GM18508 (cell line): ENCODE results near the gene BID.
"Not testable (repeated sequence)": the region's sequence is repeated elsewhere in the genome, so short reads cannot be mapped to it uniquely, and the experiment has no call there.

Experiments
- ATAC-seq: cut with Tn5 transposase; IDR thresholded peaks from one replicate; pipeline ENCODE4 v1.9.1; 2021; ENCODE audit warnings: moderate number of reproducible peaks; ENCODE audit not compliant: insufficient read depth, unreplicated experiment

Gene BID

DNA sequence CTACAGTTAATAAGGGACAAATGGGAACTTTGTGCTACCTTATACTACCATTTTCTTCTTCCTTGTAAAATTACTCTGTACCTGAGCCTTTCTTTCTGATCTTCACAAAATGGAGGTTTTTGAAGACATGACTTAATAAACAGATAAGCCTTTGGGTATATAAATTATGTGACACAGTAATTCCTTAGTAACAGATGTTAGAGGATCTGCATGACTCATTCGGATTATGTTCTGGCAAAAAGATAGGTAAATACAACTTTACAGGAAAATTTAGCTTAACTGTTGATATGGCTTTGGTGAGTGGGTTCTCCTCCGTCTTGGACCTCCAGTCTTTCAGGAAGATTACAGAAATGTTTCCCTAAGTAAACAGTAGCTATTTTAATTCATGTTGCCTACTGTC lies 61.8 kb downstream of the BID start:
- ATAC-seq, result no peak

DNA sequence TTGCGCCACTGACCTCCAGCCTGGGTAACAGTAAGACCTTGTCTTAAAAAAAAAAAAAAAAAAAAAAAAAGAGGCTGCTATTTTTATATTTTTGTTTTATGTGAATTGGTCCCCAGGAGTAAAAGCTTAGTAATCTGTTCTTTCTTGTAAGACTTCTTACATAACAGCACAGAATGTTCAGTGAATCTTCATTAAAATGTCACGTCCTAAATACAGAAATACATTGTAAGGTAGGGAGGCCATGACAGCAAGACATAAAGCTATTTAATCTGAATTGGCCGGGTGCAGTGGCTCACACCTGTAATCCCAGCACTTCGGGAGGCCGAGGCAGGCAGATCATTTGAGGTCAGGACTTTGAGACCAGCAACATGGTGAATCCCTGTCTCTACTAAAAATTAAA lies 64.2 kb downstream of the BID start:
- ATAC-seq, result no peak

DNA sequence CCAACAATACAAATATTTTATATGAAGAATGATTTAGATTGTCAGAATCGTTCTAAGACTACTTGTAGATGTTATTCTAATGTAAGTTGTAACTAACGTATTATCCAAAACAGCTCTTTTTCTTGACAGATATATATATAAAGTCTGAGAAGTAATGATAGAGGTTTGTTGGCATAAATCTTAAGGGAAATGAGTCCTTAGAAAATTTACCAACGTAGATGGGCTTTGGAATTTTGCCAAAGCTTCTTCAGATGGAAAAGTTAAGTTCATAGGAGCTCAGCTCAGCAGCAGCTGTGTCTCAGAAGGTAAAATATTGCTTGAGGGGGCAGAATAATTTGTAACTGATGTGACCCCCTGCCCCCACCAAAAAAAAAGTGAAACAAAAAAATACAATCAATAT lies 66.7 kb downstream of the BID start:
- ATAC-seq, result no peak

DNA sequence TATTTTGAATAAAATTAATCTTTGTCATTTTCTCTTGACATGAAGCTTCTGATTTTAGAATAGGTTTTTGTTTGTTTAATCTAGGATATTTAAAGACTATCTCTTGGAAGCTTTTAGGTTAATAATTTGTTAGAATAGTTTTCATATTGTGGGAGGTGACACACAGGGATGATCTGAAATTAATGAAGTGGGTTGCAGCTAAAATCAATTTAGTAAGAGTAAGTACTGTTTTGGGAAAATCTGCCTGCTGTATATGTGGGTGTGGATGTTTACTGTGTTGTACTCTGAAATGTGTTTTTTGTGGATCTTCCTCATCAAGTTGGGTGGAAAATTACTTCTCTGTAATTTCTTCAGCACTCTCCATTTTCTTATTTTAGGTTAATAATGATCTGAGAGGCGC lies 67.3 kb downstream of the BID start:
- ATAC-seq, result no peak

DNA sequence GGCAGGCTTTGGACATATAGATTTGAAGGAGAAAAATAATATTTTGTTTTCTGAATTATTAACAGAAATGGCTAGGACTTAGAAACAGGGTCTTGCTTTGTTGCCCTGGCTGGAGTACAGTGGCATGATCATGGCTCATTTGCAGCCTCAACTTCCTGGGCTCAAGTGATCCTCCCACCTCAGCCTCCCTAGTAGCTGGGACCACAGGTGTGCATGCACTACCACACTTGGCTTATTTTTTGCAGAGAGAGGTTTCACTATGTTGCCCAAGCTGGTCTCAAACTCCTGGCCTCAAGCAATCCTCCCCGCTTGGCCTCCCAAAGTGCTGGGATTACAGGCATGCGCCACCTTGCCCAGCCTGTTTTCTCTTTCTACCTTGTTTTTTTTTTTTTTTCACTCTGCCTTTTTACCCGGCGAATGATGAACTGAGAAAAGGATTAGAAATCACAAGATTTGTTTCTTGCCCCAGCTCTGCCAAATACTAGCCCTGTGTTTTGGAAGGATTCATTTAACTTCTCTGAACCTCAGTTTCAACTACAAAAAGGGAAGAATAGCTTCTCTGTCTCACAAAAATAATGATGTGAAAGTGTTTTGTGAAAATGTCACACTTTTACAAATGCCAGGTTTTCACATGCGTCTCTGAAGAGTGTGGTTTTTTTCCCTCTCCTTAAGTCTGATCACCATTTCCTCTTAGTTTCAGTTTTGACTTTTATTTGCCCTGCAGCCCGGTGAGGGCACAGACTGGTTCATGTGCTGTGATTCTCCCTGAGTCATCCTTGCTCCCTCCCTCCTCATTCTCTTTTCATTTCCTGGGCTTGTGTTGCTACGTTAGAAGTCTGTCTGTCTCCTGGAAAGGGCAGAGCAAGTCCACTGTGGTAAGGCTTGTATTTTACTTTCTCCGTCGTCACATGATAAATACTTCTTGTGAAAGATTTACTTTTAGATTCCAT lies 68.0 kb downstream of the BID start:
- no peak for ATAC-seq

DNA sequence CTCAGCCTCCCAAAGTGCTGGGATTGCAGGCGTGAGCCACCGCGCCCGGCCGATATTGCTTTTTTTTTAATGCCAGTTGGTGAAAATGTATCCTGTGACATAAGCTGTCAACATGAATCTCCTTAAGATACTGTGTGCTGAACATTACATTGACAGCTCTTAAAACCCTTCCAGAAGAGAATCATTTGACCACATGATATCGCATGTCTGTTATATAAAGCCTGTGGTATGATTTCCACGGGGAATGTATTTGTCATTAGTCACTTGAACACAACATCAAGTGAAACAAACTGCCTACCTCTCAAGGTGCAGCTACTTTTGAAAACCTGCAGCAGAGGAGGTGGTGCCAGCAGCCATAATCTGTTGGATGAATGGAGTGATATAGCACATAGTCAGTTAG lies 68.7 kb downstream of the BID start:
- ATAC-seq, result no peak

DNA sequence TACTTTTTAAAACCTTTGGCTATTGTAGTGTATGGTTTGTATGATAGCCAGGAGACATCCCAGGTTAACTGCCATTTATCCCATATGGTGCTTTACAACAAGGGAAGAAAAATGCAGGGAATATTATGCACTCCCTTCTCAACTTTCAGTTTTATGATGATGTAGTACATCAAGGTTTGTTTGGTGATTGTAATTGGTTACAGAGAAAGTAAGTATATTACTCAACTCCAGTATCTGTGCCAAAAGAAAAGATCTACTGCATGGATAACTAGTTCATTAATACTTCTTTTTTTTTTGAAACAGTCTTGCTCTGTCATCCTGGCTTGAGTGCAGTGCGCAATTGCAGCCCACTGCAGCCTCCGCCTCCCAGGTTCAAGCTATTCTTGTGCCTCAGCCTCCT lies 70.5 kb downstream of the BID start:
- no peak for ATAC-seq

DNA sequence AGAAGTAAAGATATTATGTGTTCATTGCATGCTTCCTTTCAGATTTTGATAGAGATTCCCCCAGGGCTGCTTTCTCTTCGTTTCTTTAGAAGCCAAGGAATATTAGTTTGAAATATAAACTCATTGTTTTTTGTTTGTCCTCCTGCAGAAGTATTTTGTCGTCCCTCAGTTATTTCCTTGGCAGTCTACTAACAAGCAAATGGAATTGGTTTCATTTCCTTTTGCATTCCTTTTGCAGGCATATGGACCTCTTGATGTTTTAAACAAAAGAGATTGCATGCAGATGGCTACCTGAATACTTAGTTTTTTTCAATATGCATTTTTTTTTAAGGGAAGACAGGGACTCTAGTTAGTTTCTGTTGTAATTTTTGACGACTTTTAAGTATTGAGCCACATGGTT lies 73.5 kb downstream of the BID start:
- ATAC-seq, result no peak

DNA sequence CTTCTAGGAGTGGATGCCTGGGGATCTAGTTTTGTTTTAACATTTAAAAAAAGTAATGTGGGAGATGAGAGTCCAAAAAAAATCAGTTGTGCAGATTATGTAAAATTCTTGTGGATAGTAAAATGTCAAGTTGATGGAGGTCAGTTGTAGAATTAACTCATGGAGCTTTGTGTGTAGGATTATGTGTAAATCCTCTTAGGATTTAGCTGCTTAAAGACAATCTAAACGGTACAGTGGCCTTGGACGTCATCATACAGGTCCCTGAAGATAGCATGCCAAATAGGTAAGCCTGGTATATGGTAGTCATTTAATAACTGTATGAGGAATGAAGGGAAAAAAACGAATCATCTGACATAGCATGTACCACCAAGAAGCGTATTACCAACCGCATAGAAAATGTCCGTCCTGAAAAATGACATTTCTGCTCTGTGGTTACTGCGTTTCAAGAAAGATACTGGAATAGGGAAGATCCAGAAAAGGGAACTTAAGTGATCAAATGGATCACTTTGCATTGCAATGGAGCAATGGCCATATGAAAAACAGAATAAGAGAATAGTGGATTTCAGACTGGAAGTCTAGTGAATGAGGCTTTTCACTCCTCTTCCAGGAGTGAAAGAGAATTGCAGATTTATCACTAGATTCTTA lies 74.5 kb downstream of the BID start:
- no peak for ATAC-seq

DNA sequence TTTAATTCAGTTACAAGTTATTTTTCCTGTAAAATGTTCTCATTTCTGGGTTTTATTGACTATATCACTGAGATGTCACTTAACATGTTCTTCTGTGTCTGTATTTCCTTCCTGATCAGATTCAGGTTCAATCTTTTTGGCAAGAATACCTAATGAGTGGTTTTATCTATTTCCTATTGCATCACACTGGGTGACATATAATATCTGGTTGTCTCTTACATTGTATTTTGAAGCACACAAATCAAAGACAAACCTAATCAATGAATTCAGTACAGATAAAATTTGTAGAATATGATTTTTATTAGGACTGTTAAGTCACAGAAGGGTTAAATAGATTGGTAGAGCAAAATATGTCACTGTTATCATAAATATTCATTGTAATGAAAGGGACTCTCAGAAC lies 75.3 kb downstream of the BID start:
- no peak for ATAC-seq

DNA sequence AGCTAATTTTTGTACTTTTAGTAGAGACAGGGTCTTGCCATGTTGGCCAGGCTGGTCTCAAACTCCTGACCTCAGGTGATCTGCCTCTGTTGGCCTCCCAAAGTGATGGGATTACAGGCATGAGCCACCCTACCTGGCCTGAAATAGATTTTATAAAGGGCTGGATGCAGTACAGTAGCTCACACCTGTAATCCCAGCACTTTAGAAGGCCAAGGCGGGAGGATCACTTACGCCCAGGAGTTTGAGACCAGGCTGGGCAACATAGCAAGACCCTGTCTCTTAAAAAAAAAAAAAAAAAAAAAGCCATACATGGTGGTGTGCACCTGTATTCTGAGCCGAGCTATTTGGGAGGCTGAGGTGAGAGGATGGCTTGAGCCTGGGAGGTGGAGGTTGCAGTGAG lies 76.0 kb downstream of the BID start:
- not testable (repeated sequence) for ATAC-seq

DNA sequence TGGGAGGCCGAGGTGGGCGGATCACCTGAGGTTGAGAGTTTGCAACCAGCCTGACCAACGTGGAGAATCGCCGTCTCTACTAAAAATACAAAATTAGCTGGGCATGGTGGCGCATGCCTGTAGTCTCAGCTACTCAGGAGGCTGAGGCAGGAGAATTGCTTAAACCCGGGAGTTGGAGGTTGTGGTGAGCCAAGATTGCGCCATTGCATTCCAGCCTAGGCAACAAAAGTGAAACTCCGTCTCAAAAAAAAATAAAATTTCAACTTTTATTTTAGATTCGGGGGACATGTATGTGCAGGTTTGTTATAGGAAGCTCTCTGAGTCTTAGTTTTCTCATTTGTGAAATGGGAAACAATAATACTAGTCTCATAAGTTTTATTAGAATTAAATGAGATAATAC lies 77.1 kb downstream of the BID start:
- ATAC-seq, result not testable (repeated sequence)

DNA sequence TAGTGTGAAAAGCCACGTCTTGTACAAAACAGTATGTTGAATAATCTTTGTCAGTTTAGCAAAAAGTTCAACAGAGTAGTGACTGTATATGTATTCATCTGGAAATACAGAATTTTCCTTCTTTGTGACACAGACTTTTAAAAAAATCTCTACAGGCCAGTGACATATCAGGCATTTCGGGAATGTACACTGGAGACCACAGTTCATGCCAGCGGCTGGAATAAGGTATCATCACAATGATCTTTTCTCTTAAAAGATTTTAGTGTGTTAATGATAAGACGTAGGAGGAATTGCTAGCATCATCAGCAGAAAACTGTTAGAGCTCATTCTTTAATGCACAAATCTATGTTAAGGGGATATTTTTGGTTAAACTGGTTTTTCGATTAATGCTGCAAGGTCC lies 78.3 kb downstream of the BID start:
- ATAC-seq, result no peak

DNA sequence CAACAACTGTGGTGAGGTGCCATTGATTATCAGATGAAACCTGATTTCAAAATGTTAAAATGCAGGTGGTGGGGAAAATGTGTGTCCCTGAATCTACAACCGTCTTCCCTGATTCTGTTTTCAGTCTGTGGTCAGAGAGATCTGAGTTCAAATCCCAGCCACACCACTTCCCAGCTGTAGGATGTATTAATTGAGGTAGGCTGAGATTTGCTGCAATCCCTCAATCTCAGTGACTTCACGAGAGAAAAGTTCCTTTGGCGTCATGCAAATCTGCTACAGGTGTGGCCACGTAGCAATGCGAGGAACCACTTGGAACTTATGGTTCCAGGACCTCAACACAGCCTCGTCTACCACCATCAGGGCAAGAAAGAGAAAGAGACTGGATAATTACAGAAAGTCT lies 79.5 kb downstream of the BID start:
- no peak for ATAC-seq

DNA sequence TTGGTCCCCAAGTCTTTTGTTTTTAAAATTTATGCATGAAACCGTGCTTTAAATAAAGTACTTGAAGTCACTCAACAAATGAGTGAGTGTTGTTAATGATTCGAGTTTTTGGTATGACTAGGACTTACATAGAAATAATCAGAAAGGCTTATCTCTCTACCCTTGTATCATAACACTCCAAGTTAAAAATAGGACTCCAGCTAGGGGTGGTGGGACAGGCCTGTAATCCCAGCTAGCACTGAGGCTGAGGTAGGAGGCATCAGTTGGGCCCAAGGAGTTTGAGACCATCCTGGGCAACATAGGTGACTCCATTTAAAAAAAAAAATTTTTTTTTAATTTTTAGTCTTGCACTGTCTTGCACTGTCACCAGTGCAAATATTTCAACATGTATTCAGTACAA lies 80.1 kb downstream of the BID start:
- ATAC-seq, result no peak

DNA sequence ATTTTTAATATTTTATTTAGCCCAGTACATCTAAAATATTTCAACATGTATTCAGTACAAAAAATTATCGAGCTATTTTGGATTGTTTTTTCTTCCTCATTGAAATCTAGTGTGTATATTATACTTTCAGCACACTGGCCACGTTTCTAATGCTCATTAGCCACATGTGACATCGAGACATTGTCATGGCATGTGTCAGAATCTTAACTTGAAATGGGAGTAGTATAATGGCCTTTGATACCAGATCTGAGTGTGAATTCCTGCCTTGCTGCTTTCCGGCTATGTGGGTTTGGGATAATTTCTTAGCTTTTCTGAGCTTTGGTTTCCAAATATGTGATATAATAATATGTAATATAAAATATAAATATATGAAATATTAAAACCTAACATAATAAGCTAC lies 81.4 kb downstream of the BID start:
- no peak for ATAC-seq

DNA sequence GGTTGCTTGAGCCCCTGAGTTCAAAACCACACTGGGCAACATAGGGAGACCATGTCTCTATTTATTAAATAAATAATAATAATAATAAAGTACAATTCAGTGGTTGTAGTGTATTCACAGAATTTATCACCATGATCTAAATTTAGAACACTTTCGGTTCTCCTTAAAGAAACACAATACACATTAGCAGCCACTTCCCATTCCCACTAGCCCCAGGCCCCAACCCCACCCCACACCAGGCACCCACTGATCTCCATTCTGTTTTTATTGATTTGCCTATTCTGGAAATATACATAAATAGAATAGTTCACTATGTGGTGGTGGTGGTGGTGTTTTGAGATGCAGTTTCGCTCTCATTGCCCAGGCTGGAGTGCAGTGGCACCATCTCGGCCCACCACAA lies 90.0 kb downstream of the BID start:
- ATAC-seq, result no peak
